HG03159 (cell line): Measurements from ENCODE around the gene STARD8.
A peak's percentile ranks its signal among the peaks of the same experiment; 100 is the strongest.
"Not testable (repeated sequence)": the region's sequence is repeated elsewhere in the genome, so short reads cannot be mapped to it uniquely, and the experiment has no call there.

Experiments used
- ATAC-seq: cut with Tn5 transposase; IDR thresholded peaks from one replicate; pipeline ENCODE4 v1.9.1; 2021; ENCODE audit warnings: mild to moderate bottlenecking, moderate library complexity; ENCODE audit not compliant: unreplicated experiment

STARD8 gene

GRCh38 chrX:68717663-68718442, 70.4 kb downstream of the STARD8 start:
- ATAC-seq: no peak

GRCh38 chrX:68718443-68718820, 71.0 kb downstream of the STARD8 start:
- no peak for ATAC-seq

GRCh38 chrX:68719181-68719903, 71.9 kb downstream of the STARD8 start:
- no peak for ATAC-seq

- ATAC-seq: no peak
These were observed 72.6 kb downstream of the STARD8 start for GRCh38 chrX:68719904-68720614.

- no peak for ATAC-seq
These were observed 73.4 kb downstream of the STARD8 start for GRCh38 chrX:68720851-68721250.

GRCh38 chrX:68721546-68721945, 74.1 kb downstream of the STARD8 start:
- ATAC-seq: no peak

DNA sequence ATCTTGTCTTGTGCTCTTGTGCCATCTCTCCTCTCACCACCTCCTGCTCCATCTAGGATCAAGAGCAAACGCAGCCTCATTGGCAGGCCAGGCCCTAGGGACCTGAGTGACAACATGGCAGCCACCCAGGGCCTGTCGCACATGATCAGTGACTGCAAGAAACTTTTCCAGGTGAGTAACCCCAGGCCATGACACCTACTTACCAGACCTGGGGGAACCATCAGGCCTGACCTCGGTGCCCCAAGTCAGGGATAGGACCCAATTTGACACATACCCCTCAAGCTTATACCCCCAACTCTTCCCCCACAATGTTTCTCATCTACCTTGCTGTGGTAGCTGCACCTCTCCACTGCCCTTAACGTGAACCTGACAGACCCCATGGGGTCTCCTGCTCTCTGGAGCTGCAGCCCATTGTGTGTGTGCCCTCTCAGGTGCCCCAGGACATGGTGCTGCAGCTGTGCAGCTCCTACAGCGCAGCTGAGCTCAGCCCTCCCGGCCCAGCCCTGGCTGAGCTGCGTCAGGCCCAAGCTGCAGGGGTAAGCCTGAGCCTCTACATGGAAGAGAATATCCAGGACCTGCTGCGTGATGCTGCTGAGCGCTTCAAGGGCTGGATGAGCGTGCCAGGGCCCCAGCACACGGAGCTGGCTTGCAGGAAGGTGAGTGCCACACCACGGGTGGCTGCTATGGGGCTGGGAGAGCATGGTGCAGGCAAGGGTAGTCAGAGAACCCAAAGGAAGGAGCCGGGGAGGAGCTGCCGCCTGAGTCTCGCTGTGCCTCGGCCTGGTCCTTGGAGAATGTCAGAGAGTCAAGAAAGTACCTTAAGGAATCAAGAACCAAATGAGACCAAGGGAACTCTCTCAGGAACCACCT, 74.8 kb downstream of the STARD8 start:
- no peak for ATAC-seq

DNA sequence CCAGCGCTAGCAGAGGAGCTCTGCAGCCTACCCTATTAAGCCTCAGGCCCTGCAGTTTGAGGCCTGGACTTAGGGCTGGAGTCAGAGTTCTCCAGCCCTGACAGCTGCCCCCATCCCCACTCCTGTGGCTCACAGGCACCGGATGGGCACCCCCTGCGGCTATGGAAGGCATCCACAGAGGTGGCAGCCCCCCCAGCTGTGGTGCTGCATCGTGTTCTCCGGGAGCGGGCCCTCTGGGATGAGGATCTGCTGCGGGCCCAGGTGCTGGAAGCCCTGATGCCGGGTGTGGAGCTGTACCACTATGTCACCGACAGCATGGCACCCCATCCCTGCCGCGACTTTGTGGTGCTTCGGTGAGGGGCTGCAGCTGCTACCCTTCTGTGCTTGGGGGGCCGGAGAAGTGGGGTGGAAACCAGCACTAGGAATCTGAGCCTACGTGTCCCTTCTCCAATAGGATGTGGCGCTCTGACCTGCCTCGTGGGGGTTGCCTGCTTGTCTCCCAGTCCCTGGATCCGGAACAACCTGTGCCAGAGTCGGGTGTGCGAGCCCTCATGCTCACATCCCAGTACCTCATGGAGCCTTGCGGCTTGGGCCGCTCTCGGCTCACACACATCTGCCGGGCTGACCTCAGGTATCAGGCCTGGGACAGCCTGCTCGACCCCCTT, 76.2 kb downstream of the STARD8 start:
- no peak for ATAC-seq

- no peak for ATAC-seq
These were observed 77.1 kb downstream of the STARD8 start for GRCh38 chrX:68724531-68725020.

- ATAC-seq: no peak
These were observed 78.4 kb downstream of the STARD8 start for GRCh38 chrX:68725756-68726365.

GRCh38 chrX:68726366-68726765, 78.9 kb downstream of the STARD8 start:
- no peak for ATAC-seq

- no peak for ATAC-seq
These were observed 80.2 kb downstream of the STARD8 start for GRCh38 chrX:68727696-68728095.

GRCh38 chrX:68728186-68728585, 80.7 kb downstream of the STARD8 start:
- no peak for ATAC-seq

- no peak for ATAC-seq
These were observed 83.8 kb downstream of the STARD8 start for GRCh38 chrX:68731254-68731653.

DNA sequence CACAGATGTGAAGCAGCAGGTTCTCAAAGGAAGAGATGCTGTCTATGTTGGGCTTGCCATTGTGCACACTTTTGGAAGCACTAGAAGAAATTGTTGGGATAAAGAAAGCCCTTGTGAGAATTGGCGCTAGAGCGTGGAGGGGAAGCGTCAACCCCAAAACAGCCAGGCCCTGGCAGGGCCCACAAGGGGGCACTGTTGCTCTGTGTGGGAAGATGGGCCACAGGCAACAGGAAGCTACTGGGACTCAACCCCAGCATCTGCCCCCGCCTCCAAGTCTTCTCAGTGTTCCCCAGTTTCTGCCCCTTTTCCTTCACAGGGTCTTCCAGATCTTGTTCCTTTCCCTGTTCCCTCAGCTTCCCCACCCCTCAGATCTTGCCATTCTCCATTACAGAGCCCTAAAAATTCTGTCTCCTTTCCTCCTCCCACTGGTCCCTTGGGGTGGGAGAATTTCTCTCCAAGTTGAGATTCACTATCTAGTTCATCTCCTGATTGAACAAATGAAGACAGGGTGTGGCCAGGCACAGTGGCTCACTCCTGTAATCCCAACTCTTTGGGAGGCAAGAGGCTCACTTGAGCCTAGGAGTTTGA, 85.5 kb downstream of the STARD8 start:
- ATAC-seq: peak; percentile 82

DNA sequence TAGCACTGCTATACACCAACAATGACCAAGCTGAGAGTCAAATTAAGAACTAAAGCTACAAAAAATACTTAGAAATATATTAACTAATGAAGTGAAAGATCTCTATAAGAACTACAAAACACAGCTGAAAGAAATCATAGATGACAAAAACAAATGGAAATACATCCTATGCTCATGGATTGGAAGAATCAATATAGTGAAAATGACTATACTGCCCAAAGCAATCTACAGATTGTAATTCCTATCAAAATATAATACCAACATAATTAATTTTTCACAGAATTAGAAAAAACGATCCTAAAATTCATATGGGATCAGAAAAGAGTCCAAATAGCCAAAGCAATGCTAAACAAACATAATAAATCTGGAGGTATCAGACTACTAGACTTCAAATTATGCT, 87.8 kb downstream of the STARD8 start:
- ATAC-seq: no peak

DNA sequence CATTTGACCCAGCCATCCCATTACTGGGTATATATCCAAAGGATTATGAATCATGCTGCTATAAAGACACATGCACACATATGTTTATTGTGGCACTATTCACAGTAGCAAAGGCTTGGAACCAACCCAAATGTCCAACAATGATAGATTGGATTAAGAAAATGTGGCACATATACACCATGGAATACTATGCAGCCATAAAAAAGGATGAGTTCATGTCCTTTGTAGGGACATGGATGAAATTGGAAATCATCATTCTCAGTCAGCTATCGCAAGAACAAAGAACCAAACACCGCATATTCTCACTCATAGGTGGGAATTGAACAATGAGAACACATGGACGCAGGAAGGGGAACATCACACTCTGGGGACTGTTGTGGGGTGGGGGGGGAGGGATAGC, 94.4 kb downstream of the STARD8 start:
- not testable (repeated sequence) for ATAC-seq

DNA sequence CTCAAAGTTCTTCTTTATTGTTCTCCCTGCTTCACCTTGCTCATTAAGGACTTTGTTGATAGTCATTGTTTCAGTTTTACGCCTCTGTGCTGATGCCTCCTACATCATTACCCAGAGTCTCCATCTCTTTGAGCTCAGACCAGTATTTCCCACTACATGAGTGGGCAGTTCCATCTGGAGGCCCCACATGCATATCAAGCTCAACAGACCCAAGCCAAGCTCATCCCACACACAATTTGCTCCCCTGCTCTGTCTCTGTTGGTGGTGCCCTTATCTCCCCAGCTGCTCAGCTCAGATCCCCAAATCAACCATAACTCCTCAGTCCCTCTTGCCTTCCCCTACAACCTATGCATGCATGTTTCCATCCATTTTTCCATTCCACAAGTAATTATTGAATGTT, 96.3 kb downstream of the STARD8 start:
- ATAC-seq: no peak

DNA sequence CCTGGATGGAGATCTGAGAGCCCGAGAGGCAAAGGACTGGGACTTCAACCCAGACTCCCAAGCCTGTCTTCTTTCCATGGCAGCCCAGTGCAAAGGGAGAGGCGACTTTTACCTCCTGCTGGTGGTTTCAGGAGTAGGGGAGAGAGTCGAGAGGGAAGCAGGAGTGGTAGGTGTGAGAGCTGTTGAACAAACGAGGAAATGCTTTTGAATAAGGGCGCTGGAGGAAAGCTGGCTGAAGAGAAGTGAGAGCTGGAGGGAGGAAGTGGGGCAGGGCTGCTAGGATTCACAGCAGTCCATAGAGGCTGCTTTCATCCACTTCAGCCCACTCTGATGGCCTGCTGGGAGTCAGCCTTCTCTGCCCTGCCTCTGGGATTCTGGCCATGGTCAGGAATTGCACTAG, 99.5 kb downstream of the STARD8 start:
- ATAC-seq: no peak
